ENCODE data around the gene NRGN. TPM values are rescaled to one million over a fixed set of nuclear protein-coding genes. Genes with fewer than 3 reads are reported as not detected.
A peak's percentile ranks its signal among the peaks of the same experiment; 100 is the strongest.

The NRGN gene
- total and polyA plus RNA-seq, 2 experiments from 2014 or later = 0.23 to 0.32 TPM

DNA sequence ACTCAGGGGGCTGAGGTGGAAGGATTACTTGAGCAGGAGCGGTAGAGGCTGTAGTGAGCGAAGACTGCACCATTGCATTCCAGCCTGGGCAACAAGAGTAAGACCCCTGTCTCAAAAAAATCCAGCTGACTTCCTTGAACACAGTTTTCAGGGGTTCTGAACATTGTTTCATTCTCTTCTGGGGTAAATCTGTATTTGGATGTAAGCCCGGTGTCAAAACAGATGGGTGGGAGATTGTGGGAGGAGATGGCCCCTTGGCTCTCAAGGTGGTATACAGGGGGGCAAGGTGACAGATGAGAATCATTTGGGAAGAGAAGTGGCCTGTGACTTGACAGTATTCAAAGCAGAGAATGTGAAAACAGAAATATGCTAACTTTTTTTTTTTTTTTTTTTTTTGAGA, 17.6 kb downstream of the NRGN start:
- no peaks in the 10 kb centered on the region for H3K36me3 ChIP-seq (ENCODE audit: low read depth)
- no peaks in the 10 kb centered on the region for H3K79me2 ChIP-seq (ENCODE audit: insufficient read depth)
- TF ChIP-seq EZH2 (IDR thresholded peaks at IDR 0.05; ENCODE audit: insufficient read depth, poor library complexity, severe bottlenecking) (no peak), EZH2phosphoT487 (IDR thresholded peaks at IDR 0.05; ENCODE audit: insufficient read depth, low read depth) (no peak)
- H3K9me2 ChIP-seq (ENCODE audit: insufficient read depth) = no peaks in the 10 kb centered on the region
- no peaks in the 10 kb centered on the region for H4K20me1 ChIP-seq (ENCODE audit: insufficient read depth)
- no peak overlapping the region for H3K4me2 ChIP-seq (ENCODE audit: unreplicated experiment)
- H3K27ac ChIP-seq = no peak overlapping the region
- H3K9ac ChIP-seq = no peak overlapping the region
- in situ Hi-C loops (cut with MboI) = no loop called here
- no peak for DNase-seq
- H3K4me1 ChIP-seq (ENCODE audit: insufficient read depth) = peaks cover 7% of the 10 kb centered on the region; the same call in 1 of the 2 replicates
- 34 to 36% methylated on average over 3 of the region's 3 CpGs for WGBS, 2 experiments (ENCODE audit: low coverage in 1 of 2, low lambda C conversion rate in 2 of 2, missing lambda C conversion rate in 2 of 2)
- H3K27me3 ChIP-seq (replicated peaks; ENCODE audit: insufficient read depth) = peaks cover 60% of the 10 kb centered on the region
- no peak overlapping the region for H3K4me3 ChIP-seq
- H3K9me3 ChIP-seq (ENCODE audit: low read depth) = no peaks in the 10 kb centered on the region
- H2AFZ ChIP-seq = no peak overlapping the region
- H3F3A ChIP-seq (ENCODE audit: insufficient read depth) = no peaks in the 10 kb centered on the region

DNA sequence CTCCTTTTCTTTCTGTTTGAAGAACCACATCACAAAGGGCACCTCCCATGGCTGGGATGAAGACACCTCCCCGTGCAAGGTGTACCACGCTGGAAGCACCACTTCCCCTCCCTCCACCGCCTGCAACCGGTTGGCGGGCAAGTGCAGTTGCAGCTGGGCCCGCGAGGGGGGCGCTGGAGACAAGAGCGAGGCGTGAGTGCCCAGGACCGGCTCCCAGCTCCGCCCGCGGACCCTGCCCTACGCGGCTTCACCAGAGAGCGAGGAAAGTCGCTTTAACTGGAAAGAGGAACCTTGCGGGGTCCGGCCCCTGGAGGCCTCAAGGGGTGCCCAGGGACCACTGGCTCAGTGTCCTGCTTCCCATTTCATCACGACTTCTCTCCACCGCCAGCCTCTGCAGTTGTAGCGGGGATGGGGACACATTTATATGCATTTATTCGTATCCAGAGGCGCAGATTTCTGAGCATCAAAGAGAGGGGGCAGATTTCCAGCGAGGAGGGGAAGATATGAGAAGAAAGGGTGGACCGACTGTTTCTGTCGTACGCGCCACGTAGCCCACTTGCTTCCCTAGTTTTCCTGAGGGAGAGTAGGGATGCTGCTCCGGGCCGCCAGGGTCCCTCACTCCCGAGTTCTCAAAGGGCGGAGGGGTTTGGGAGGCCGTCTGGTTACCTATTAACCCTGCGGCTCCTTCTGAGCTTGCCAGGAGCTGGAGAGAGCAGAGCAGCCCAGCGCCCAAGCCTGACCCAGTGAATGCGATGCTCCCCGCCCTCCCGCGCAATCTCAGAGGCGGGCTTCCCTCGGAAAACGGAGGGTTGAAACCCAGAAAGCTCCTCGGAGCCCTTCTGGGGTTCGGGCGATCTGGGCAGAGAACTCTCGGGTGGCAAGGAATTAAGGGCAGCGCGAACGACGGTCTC, 18.9 kb downstream of the NRGN start:
- TF ChIP-seq EZH2phosphoT487 (IDR thresholded peaks at IDR 0.05; ENCODE audit: insufficient read depth, low read depth) (0 out of 2 replicates have a peak, but pooled peaks have one; percentile 23), EZH2 (IDR thresholded peaks at IDR 0.05; ENCODE audit: insufficient read depth, poor library complexity, severe bottlenecking) (peak; percentile 82)
- Histone ChIP-seq H4K20me1 (ENCODE audit: insufficient read depth) (no peaks in the 10 kb centered on the region), H3K79me2 (ENCODE audit: insufficient read depth) (no peaks in the 10 kb centered on the region), H2AFZ (peak overlapping the region; percentile 62), H3F3A (ENCODE audit: insufficient read depth) (no peaks in the 10 kb centered on the region), H3K9ac (no peak overlapping the region), H3K27me3 (replicated peaks; ENCODE audit: insufficient read depth) (peaks cover 60% of the 10 kb centered on the region), H3K4me1 (ENCODE audit: insufficient read depth) (peaks cover 7% of the 10 kb centered on the region; the same call in 1 of the 2 replicates), H3K27ac (no peak overlapping the region), H3K4me2 (ENCODE audit: unreplicated experiment) (peak overlapping the region; percentile 65), H3K4me3 (peak overlapping the region; percentile 50), H3K9me3 (ENCODE audit: low read depth) (no peaks in the 10 kb centered on the region), H3K36me3 (ENCODE audit: low read depth) (no peaks in the 10 kb centered on the region), H3K9me2 (ENCODE audit: insufficient read depth) (no peaks in the 10 kb centered on the region)
- peak; percentile 80 for DNase-seq
- 9% methylated on average over 52 to 53 of the region's 53 CpGs for whole genome bisulfite sequencing, 2 experiments (ENCODE audit: low coverage in 1 of 2, low lambda C conversion rate in 2 of 2, missing lambda C conversion rate in 2 of 2)
- in situ Hi-C loops (cut with MboI) = no loop called here

DNA sequence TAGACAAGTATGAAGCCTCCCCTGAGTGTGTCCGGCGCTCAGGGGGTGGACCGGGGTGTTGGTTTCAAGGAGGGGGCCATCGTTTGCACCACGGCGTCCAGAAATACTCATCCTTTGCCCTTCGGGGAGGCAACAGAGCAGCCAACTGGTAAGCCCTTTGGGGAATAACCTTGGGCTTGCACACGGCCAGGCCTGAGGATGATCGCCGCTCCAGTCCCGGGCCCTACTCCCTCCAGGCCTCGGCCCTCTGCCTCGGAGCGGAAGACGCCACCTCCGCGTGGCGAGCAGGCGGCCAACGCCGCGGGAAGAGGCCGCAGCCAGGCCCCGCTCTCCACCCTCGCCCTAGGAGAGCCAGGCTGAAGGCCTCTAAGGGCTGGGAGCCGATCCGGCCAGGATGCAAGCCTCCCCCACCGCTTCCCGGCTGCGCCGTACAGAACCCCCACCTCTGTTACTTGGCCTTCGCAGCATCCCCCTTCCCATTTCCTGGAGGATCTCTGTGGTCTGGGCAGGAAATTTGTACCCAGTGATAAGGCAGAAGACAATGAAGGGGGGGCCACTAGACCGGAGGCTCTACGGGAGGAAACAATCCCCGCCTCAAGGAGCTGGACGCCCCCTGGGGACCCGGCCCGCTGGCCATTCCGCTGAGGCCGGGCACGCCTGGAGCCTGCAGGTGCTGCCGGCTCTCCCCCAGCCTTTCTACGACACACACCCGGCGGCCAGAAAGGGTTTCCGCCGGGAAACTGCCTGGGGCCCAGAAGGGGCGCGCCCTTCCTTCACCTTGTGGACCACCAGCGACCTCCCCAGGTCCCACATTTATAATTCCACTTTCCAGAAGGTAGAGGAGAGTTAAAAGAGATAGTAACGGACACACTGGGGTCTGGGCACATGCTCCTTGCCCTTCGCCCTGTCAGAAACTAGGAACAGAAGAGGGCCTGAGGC, 19.8 kb downstream of the NRGN start:
- 39 to 43% methylated on average over 38 to 52 of the region's 52 CpGs for WGBS, 2 experiments (ENCODE audit: low coverage in 1 of 2, low lambda C conversion rate in 2 of 2, missing lambda C conversion rate in 2 of 2)
- Histone ChIP-seq H3K36me3 (ENCODE audit: low read depth) (no peaks in the 10 kb centered on the region), H3K4me3 (peak overlapping the region; percentile 50), H3K79me2 (ENCODE audit: insufficient read depth) (no peaks in the 10 kb centered on the region), H3F3A (ENCODE audit: insufficient read depth) (no peaks in the 10 kb centered on the region), H3K9me3 (ENCODE audit: low read depth) (no peaks in the 10 kb centered on the region), H3K4me2 (ENCODE audit: unreplicated experiment) (peak overlapping the region; percentile 65), H3K4me1 (ENCODE audit: insufficient read depth) (peaks cover 7% of the 10 kb centered on the region; the same call in 1 of the 2 replicates), H3K9me2 (ENCODE audit: insufficient read depth) (no peaks in the 10 kb centered on the region), H3K27me3 (replicated peaks; ENCODE audit: insufficient read depth) (peaks cover 60% of the 10 kb centered on the region), H2AFZ (peak overlapping the region; percentile 62), H4K20me1 (ENCODE audit: insufficient read depth) (no peaks in the 10 kb centered on the region), H3K9ac (no peak overlapping the region), H3K27ac (no peak overlapping the region)
- no peak for DNase-seq
- in situ Hi-C loops (cut with MboI) = loop anchor here (10.0 kb wide), 1 partner anchor 85 kb away; the partner anchor contains the start of genes SIAE and SPA17
- TF ChIP-seq EZH2phosphoT487 (IDR thresholded peaks at IDR 0.05; ENCODE audit: insufficient read depth, low read depth) = no peak
- peak; percentile 3 for TF ChIP-seq EZH2 (IDR thresholded peaks at IDR 0.05; ENCODE audit: insufficient read depth, poor library complexity, severe bottlenecking)

DNA sequence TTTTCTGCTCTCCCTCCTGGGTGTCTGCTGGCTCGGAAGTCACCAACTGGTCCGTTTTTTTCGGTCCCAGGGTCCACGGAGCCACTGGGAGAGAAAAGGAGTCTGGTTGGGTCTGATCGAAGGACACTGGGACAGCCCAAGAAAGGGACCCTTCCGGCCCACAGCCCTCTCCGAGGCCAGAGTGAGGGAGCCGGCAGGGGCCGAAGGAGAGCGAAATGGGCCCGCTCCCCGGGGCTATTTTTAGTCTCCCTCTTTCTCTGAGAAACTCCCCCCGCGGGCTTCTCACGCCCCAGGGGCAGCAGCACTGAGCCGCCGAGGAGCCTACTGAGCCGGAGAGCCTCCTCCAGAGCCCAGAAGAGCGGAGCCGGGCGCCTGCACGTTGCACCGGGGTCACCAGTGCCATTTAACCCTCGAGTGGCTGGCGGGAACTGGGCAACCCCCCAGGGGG, 20.5 kb downstream of the NRGN start:
- 29% methylated on average over 25 of the region's 25 CpGs for WGBS, 2 experiments (ENCODE audit: low coverage in 1 of 2, low lambda C conversion rate in 2 of 2, missing lambda C conversion rate in 2 of 2)
- H3K79me2 ChIP-seq (ENCODE audit: insufficient read depth) = no peaks in the 10 kb centered on the region
- H3K4me2 ChIP-seq (ENCODE audit: unreplicated experiment) = no peak overlapping the region

More for the DNA sequence above, 20.5 kb downstream of the NRGN start:
- no peak for DNase-seq
- H3K4me3 ChIP-seq = no peak overlapping the region
- no peak overlapping the region for H3K9ac ChIP-seq
- H3K27ac ChIP-seq = no peak overlapping the region
- H4K20me1 ChIP-seq (ENCODE audit: insufficient read depth) = 0 out of 2 replicates have a peak, but pooled peaks cover under 1% of the 10 kb centered on the region
- peaks cover 60% of the 10 kb centered on the region for H3K27me3 ChIP-seq (replicated peaks; ENCODE audit: insufficient read depth)
- H2AFZ ChIP-seq = no peak overlapping the region
- H3K9me2 ChIP-seq (ENCODE audit: insufficient read depth) = no peaks in the 10 kb centered on the region
- H3K4me1 ChIP-seq (ENCODE audit: insufficient read depth) = peaks cover 7% of the 10 kb centered on the region; the same call in 1 of the 2 replicates
- no peaks in the 10 kb centered on the region for H3K9me3 ChIP-seq (ENCODE audit: low read depth)
- in situ Hi-C loops (cut with MboI) = loop anchor here (10.0 kb wide), 1 partner anchor 85 kb away; the partner anchor contains the start of genes SIAE and SPA17
- H3K36me3 ChIP-seq (ENCODE audit: low read depth) = no peaks in the 10 kb centered on the region
- no peaks in the 10 kb centered on the region for H3F3A ChIP-seq (ENCODE audit: insufficient read depth)
- no peak for TF ChIP-seq EZH2 (IDR thresholded peaks at IDR 0.05; ENCODE audit: insufficient read depth, poor library complexity, severe bottlenecking)
